AG04449 (cell line): Measurements from ENCODE around the gene IKZF1.

Experiments
- CTCF ChIA-PET: fragments of 350-600 bp; formaldehyde crosslinking; extraction: SDS; loops from one replicate; lab custom pipeline; 2021; ENCODE audit warnings: antibody characterized with exemption; lab: Yijun Ruan, JAX
- POLR2A ChIA-PET: fragments of 400-600, 350-600 bp; formaldehyde crosslinking; extraction: SDS; loops from one replicate; lab custom pipeline; 2020; ENCODE audit warnings: antibody characterized with exemption, inconsistent platforms; lab: Yijun Ruan, JAX
- DNase-seq: peaks from one replicate; pipeline ENCODE4 v3.0.0-alpha.2; 2010; ENCODE audit warnings: low read depth, low spot score
- H3K4me3 ChIP-seq: 2 replicates; pipeline ENCODE4 v1.5.1; 2011; ENCODE audit warnings: low read depth, mild to moderate bottlenecking, control low read depth, low read length
- CTCF ChIP-seq: IDR thresholded peaks from one replicate; pipeline ENCODE4 v1.5.1; 2011; ENCODE audit warnings: mild to moderate bottlenecking, moderate library complexity, low read length, control low read depth, inconsistent platforms; ENCODE audit not compliant: insufficient read depth; ENCODE audit errors: missing control alignments

The IKZF1 gene

GRCh38 chr7:50273301-50273700 is 31.2 kb upstream of the IKZF1 start:
- no peak for DNase-seq
- CTCF ChIA-PET, result no interaction called here
- TF ChIP-seq CTCF, result no peak
- POLR2A ChIA-PET, result no interaction called here
- no peak overlapping the region for H3K4me3 ChIP-seq

GRCh38 chr7:50273870-50274269 is 30.6 kb upstream of the IKZF1 start:
- no peak for DNase-seq
- H3K4me3 ChIP-seq, result no peak overlapping the region
- POLR2A ChIA-PET, result no interaction called here
- TF ChIP-seq CTCF, result no peak
- CTCF ChIA-PET, result no interaction called here

GRCh38 chr7:50274361-50274760 is 30.2 kb upstream of the IKZF1 start:
- TF ChIP-seq CTCF, result no peak
- DNase-seq, result no peak
- H3K4me3 ChIP-seq, result no peak overlapping the region
- ChIA-PET CTCF (no interaction called here), POLR2A (no interaction called here)

- CTCF ChIA-PET, result no interaction called here
These were observed 29.1 kb upstream of the IKZF1 start for GRCh38 chr7:50275430-50275829.

GRCh38 chr7:50276483-50276882 is 28.0 kb upstream of the IKZF1 start:
- CTCF ChIA-PET, result no interaction called here
- no peak for DNase-seq
- no peak overlapping the region for H3K4me3 ChIP-seq
- POLR2A ChIA-PET, result no interaction called here
- no peak for TF ChIP-seq CTCF

More at GRCh38 chr7:50275430-50275829, 29.1 kb upstream of the IKZF1 start:
- no peak for TF ChIP-seq CTCF
- POLR2A ChIA-PET, result no interaction called here
- DNase-seq, result no peak
- H3K4me3 ChIP-seq, result no peak overlapping the region

- no peak for DNase-seq
- H3K4me3 ChIP-seq, result no peak overlapping the region
- TF ChIP-seq CTCF, result no peak
- ChIA-PET CTCF (no interaction called here), POLR2A (no interaction called here)
These were observed 26.4 kb upstream of the IKZF1 start for GRCh38 chr7:50278120-50278519.
